ENCODE results near the gene CYP3A7. TPM values are rescaled to one million over a fixed set of nuclear protein-coding genes. Genes with fewer than 3 reads are reported as not detected.
"Not testable (repeated sequence)": the region's sequence is repeated elsewhere in the genome, so short reads cannot be mapped to it uniquely, and the experiment has no call there.

Gene CYP3A7
- total RNA-seq, 1 donor from 2014 or later, result 1.6 TPM

DNA sequence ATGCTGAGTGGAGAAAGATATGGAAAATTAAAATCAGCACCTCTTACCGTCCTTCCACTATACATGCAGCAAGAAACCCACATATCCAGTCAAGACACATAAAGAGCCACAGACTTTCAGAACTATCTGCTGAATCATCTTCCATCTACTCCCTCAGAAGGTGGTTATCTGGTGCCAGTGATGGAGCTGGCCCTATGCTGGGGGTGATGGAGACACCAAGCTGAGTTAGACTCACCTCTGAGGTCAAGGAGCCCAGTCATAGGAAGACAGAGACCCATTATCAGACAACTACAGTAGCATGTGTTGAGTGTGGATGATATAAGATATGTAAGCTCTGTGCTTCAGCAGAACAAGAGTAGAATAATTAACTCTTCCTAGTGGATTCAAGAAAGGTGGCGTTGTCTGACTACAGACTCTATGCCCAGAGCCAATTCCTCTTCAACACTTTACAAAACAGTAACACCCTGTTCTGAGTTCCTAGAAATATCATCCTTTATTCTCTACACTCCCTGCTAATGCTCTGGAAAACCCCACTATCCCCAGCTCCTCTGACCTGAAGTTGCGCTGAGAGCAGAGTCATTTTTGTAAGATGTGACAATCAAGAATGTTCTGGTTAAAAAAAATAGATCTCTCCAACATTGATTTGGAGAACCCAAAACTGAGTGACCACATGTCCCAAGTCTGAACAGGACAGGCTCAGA is 69.5 kb downstream of the CYP3A7 start:
- Histone ChIP-seq H3K36me3 (no peaks in the 10 kb centered on the region), H3K27me3 (no peaks in the 10 kb centered on the region), H3K4me1 (no peaks in the 10 kb centered on the region), H3K27ac (no peak overlapping the region), H3K4me3 (no peak overlapping the region), H3K9me3 (no peaks in the 10 kb centered on the region)
- no peak for ATAC-seq
- TF ChIP-seq, protein P1, sequence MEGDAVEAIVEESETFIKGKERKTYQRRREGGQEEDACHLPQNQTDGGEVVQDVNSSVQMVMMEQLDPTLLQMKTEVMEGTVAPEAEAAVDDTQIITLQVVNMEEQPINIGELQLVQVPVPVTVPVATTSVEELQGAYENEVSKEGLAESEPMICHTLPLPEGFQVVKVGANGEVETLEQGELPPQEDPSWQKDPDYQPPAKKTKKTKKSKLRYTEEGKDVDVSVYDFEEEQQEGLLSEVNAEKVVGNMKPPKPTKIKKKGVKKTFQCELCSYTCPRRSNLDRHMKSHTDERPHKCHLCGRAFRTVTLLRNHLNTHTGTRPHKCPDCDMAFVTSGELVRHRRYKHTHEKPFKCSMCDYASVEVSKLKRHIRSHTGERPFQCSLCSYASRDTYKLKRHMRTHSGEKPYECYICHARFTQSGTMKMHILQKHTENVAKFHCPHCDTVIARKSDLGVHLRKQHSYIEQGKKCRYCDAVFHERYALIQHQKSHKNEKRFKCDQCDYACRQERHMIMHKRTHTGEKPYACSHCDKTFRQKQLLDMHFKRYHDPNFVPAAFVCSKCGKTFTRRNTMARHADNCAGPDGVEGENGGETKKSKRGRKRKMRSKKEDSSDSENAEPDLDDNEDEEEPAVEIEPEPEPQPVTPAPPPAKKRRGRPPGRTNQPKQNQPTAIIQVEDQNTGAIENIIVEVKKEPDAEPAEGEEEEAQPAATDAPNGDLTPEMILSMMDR (IDR thresholded peaks at IDR 0.05), result no peak
- intact Hi-C loops (cut with DNase I), result no loop called here
- no peak for DNase-seq

DNA sequence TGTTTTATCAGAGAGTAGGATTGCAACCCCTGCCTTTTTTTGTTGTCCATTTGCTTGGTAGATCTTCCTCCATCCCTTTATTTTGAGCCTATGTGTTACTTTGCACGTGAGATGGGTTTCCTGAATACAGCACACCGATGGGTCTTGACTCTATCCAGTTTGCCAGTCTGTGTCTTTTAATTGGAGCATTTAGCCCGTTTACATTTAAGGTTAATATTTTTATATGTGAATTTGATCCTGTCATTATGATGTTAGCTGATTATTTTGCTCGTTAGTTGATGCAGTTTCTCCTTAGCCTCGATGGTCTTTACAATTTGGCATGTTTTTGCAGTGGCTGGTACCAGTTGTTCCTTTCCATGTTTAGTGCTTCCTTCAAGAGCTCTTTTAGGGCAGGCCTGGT is 77.1 kb downstream of the CYP3A7 start:
- H3K27me3 ChIP-seq; intact Hi-C loops (cut with DNase I); ATAC-seq; H3K27ac ChIP-seq; H3K4me3 ChIP-seq; DNase-seq; H3K4me1 ChIP-seq; H3K36me3 ChIP-seq; H3K9me3 ChIP-seq: not testable (repeated sequence)

Other genes with a start within 250 kb of the CYP3A7 start
- 34.5 TPM for gene ZNF394, start 234.9 kb downstream of the CYP3A7 start, total RNA-seq
- gene ZKSCAN5, start 230.5 kb downstream of the CYP3A7 start, total RNA-seq, result 7.4 TPM
- gene FAM200A, start 183.1 kb downstream of the CYP3A7 start, total RNA-seq, result 4.9 TPM
- gene ZNF655, start 176.6 kb downstream of the CYP3A7 start, total RNA-seq, result 63.1 TPM
- 1.0 TPM for gene TMEM225B, start 136.9 kb downstream of the CYP3A7 start, total RNA-seq
- 18.3 TPM for gene ZSCAN25, start 118.2 kb downstream of the CYP3A7 start, total RNA-seq
- gene CYP3A5, start 55.2 kb downstream of the CYP3A7 start, total RNA-seq, result 15.1 TPM
- gene CYP3A4, start 49.0 kb upstream of the CYP3A7 start, total RNA-seq, result not detected
- not detected for gene CYP3A43, start 92.8 kb upstream of the CYP3A7 start, total RNA-seq
- not detected for gene OR2AE1, start 141.8 kb upstream of the CYP3A7 start, total RNA-seq
- gene TRIM4, start 184.3 kb upstream of the CYP3A7 start, total RNA-seq, result 32.6 TPM
- not detected for gene GJC3, start 194.4 kb upstream of the CYP3A7 start, total RNA-seq
- gene AZGP1, start 240.8 kb upstream of the CYP3A7 start, total RNA-seq, result 87.7 TPM